HepG2 (cell line): ENCODE data around the gene HSD11B1. TPM values are rescaled to one million over a fixed set of nuclear protein-coding genes. Genes with fewer than 3 reads are reported as not detected.

ENCODE experiments used
- ATAC-seq: fragments of 200-7000 bp; cut with Tn5 transposase; 3 replicates; pipeline ENCODE4 v1.9.1; 2020; ENCODE audit warnings: mild to moderate bottlenecking, moderate library complexity
- BruUV-seq: library from RNA; stranded (reverse); fragments of 400-500 nt; replicated peaks from 2 replicates; lab custom pipeline; 2021; lab: Mats Ljungman, UMichigan
- CTCF ChIA-PET: fragments of 300-600 bp; formaldehyde crosslinking; extraction: SDS; loops from one replicate; lab custom pipeline; 2021; ENCODE audit warnings: low total read pairs, inconsistent platforms, low intra/inter-chr PET ratio; lab: Yijun Ruan, JAX
- POLR2A ChIA-PET: fragments of 350-600 bp; sonication (Branson Sonifier 250); formaldehyde crosslinking; loops from one replicate; lab custom pipeline; 2020; ENCODE audit warnings: antibody characterized with exemption, inconsistent platforms; lab: Yijun Ruan, JAX
- DNase-seq: peaks from one replicate; pipeline ENCODE4 v3.0.0-alpha.2; 2015; ENCODE audit warnings: low spot score
- FAIRE-seq: peaks from 3 replicates; lab custom pipeline; 2011; peaks lifted over from hg19 to GRCh38; lab: Jason Lieb, UNC
- H2AFZ ChIP-seq: one replicate; pipeline ENCODE4 v1.6.1; 2011; ENCODE audit warnings: low read length, inconsistent platforms
- H3K27ac ChIP-seq: fragments of 300-600 bp; 3 replicates; pipeline ENCODE4 v1.8.0; 2011; ENCODE audit warnings: mixed run types, mild to moderate bottlenecking, mixed read lengths, low read length, inconsistent platforms; ENCODE audit not compliant: insufficient read depth; ENCODE audit errors: extremely low read length
- H3K27me3 ChIP-seq, 2 experiments: fragments of 200-600 bp in 1 of 2; 2 replicates in 1 of 2; 3 replicates in 1 of 2; pipeline versions ENCODE4 v1.6.0 to v1.8.0; 2011; ENCODE audit warnings: low read length in 2 of 2, mild to moderate bottlenecking in 2 of 2, moderate library complexity in 2 of 2, inconsistent platforms in 1 of 2; ENCODE audit not compliant: insufficient read depth in 2 of 2, control insufficient read depth in 1 of 2
- H3K36me3 ChIP-seq, 2 experiments: fragments of 200-600 bp in 1 of 2; replicated peaks in 1 of 2; 2 replicates in 1 of 2; 3 replicates in 1 of 2; pipeline versions ENCODE4 v1.5.1 to v1.8.0; 2011; ENCODE audit warnings: low read length in 2 of 2, inconsistent platforms in 1 of 2; ENCODE audit not compliant: insufficient read depth in 2 of 2, control insufficient read depth in 1 of 2
- H3K4me1 ChIP-seq: 2 replicates; pipeline ENCODE4 v1.5.1; 2012; ENCODE audit warnings: low read length, inconsistent platforms; ENCODE audit not compliant: insufficient read depth
- H3K4me2 ChIP-seq: 2 replicates; pipeline ENCODE4 v1.6.0; 2011; ENCODE audit warnings: low read depth, low read length, inconsistent platforms
- H3K4me3 ChIP-seq, 3 experiments: fragments of 200-600 bp in 1 of 3; sonication (generic), shearing (Covaris generic) in 1 of 3; replicated peaks in 1 of 3; 2 replicates each; pipeline ENCODE4 v1.5.1; 2011 to 2016; ENCODE audit warnings: low read length in 3 of 3, inconsistent platforms in 2 of 3, low read depth in 2 of 3, mild to moderate bottlenecking in 2 of 3, control low read depth in 1 of 3, mixed read lengths in 1 of 3; ENCODE audit not compliant: insufficient read depth in 1 of 3
- H3K79me2 ChIP-seq: one replicate; pipeline ENCODE4 v1.6.1; 2011; ENCODE audit warnings: low read length, inconsistent platforms; ENCODE audit not compliant: insufficient read depth
- H3K9ac ChIP-seq: 2 replicates; pipeline ENCODE4 v1.6.0; 2011; ENCODE audit warnings: mild to moderate bottlenecking, low read depth, low read length, inconsistent platforms; ENCODE audit not compliant: insufficient read depth
- H3K9me3 ChIP-seq: 2 replicates; pipeline ENCODE4 v1.5.1; 2012; ENCODE audit warnings: mild to moderate bottlenecking, low read length
- H4K20me1 ChIP-seq: 2 replicates; pipeline ENCODE4 v1.6.0; 2011; ENCODE audit warnings: inconsistent platforms, mild to moderate bottlenecking, low read length, moderate library complexity; ENCODE audit not compliant: insufficient read depth
- ARNT ChIP-seq: fragments of 450-650 bp; IDR thresholded peaks from 2 replicates; pipeline ENCODE4 v1.6.1; 2017
- CREB1 ChIP-seq, 2 experiments: fragments of 450-650 bp in 1 of 2; IDR thresholded peaks; 2 replicates each; pipeline ENCODE4 v1.6.1; 2016 to 2017; ENCODE audit warnings: control low read depth in 1 of 2, mild to moderate bottlenecking in 1 of 2, missing compliant biosample characterization in 1 of 2, missing genetic modification characterization in 1 of 2
- FOXP1 ChIP-seq, 2 experiments: fragments of 450-650 bp in 1 of 2; IDR thresholded peaks; 2 replicates each; pipeline ENCODE4 v1.6.1; 2017 to 2018; ENCODE audit warnings: antibody characterized with exemption in 1 of 2
- MTA1 ChIP-seq: sonication (generic); formaldehyde crosslinking; IDR thresholded peaks from 2 replicates; pipeline ENCODE4 v1.4.0; 2020; ENCODE audit warnings: missing genetic modification reagents, mild to moderate bottlenecking, borderline replicate concordance
- NFKB2 ChIP-seq: sonication (generic); formaldehyde crosslinking; IDR thresholded peaks from 2 replicates; pipeline ENCODE4 v1.4.0; 2020; ENCODE audit warnings: missing genetic modification reagents, borderline replicate concordance
- RCOR2 ChIP-seq: IDR thresholded peaks from 2 replicates; pipeline ENCODE4 v1.6.1; 2016; ENCODE audit warnings: missing biosample characterization, missing genetic modification reagents
- ZNF510 ChIP-seq: sonication (generic); formaldehyde crosslinking; IDR thresholded peaks from 2 replicates; pipeline ENCODE4 v1.4.0; 2020; ENCODE audit warnings: low read depth, mild to moderate bottlenecking, missing genetic modification reagents
- ZNF619 ChIP-seq: sonication (generic); formaldehyde crosslinking; IDR thresholded peaks from 2 replicates; pipeline ENCODE4 v1.4.0; 2020; ENCODE audit warnings: mild to moderate bottlenecking, missing genetic modification reagents
- ZNF644 ChIP-seq: IDR thresholded peaks from 2 replicates; pipeline ENCODE4 v1.6.1; 2016; ENCODE audit warnings: low read depth
- WGBS: methylation state at CpG from one replicate; pipeline ENCODE4 v1.1.6; 2017; ENCODE audit warnings: low lambda C conversion rate; 5-methylcytosine and 5-hydroxymethylcytosine counted together
- in situ Hi-C: cut with HindIII; loops from 2 replicates; pipeline ENCODE4 v1.10.0; 2017; ENCODE audit warnings: low pct_unique_long_range_greater_than_20kb; ENCODE audit not compliant: extremely low pct_ligation_motif_present
- intact Hi-C: fragments of 100-400 bp; cut with micrococcal nuclease; formaldehyde crosslinking; loops from one replicate; pipeline ENCODE4 v1.10.0; 2022; ENCODE audit not compliant: unreplicated experiment
- polyA plus RNA-seq, 8 experiments: library from polyadenylated mRNA; depleted of rRNA in 3 of 8; stranded (reverse) in 7 of 8; unstranded in 1 of 8; fragments of >200 nt; fragmentation: Illumina TruSeq in 4 of 8; extraction: Trizol in 4 of 8; gene quantifications; 2 replicates each; pipeline versions ENCODE4 v1.2.1 to v1.2.3, GENCODE V29; 2011 to 2016; ENCODE audit warnings: low read depth in 4 of 8, missing spikeins in 1 of 8, mixed read lengths in 1 of 8; ENCODE audit not compliant: insufficient read depth in 1 of 8
- total RNA-seq, 5 experiments: library from RNA; depleted of rRNA; stranded (reverse); fragments of >200 nt; fragmentation: Illumina TruSeq; extraction: Trizol; gene quantifications; 2 replicates each; pipeline ENCODE4 v1.2.3, GENCODE V29; 2016; ENCODE audit warnings: low read depth in 1 of 5
- TF ChIP-seq, protein P1 (sequence below): sonication (generic); formaldehyde crosslinking; IDR thresholded peaks from 2 replicates; pipeline ENCODE4 v1.8.1; 2023; ENCODE audit warnings: missing genetic modification reagents, inconsistent platforms, borderline replicate concordance
- TF ChIP-seq, protein P2 (sequence below): IDR thresholded peaks from 2 replicates; pipeline ENCODE4 v1.6.1; 2016; ENCODE audit warnings: low read depth, missing genetic modification reagents, missing compliant biosample characterization
- TF ChIP-seq, protein P3 (sequence below): sonication (generic); formaldehyde crosslinking; IDR thresholded peaks from 2 replicates; pipeline ENCODE4 v1.4.0; 2020; ENCODE audit warnings: missing genetic modification reagents

Gene HSD11B1
- total and polyA plus RNA-seq, 2 of the 13 experiments (the other 11 are each of a cell fraction or from before 2014, with no cell fraction given), result not detected

DNA sequence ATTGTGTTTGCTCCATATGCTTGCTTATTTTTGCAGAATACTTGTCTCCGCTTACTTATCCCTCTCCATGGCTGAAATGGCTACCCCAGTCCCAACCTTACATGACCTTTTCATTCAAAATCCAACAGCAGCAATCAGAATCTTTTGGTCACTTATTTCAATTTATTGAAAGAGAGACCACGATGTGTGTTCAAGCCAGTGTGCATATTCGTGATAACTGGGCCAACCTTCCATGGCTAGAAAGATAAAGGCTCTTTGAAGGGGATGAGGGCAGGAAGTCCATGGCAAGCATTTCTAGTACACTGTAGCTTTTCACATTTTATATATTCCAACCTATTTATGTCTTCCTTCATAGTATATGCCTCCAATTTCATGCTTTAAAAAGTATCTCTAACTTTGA lies 23.1 kb downstream of the HSD11B1 start (continued):
- TF ChIP-seq, protein P1, sequence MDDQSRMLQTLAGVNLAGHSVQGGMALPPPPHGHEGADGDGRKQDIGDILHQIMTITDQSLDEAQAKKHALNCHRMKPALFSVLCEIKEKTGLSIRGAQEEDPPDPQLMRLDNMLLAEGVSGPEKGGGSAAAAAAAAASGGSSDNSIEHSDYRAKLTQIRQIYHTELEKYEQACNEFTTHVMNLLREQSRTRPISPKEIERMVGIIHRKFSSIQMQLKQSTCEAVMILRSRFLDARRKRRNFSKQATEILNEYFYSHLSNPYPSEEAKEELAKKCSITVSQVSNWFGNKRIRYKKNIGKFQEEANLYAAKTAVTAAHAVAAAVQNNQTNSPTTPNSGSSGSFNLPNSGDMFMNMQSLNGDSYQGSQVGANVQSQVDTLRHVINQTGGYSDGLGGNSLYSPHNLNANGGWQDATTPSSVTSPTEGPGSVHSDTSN (CRISPR knock-in tag), result no peak

DNA sequence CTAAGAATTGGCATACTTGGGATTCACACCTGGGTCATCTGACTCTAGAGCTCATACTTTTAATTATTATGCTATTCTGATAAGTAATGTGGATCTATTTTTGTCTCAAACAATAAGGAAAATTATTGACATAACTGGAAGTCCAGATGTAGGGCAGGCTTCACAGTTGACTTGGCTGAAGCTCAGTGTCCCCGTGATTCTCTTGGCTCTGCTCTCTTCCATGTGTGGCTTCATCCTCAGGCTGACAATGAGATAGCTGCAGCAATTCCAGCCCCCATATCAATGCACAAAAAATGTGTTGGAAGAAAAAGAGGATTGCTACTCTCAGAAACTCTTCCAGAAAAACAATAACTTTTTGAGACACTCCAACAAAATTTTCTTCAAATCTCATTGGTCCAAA lies 23.8 kb downstream of the HSD11B1 start:
- Histone ChIP-seq H3K4me3 (no peak overlapping the region), H3K79me2 (no peaks in the 10 kb centered on the region), H4K20me1 (no peaks in the 10 kb centered on the region), H3K4me1 (no peaks in the 10 kb centered on the region), H2AFZ (no peak overlapping the region), H3K27me3 (no peaks in the 10 kb centered on the region), H3K27ac (no peak overlapping the region), H3K9ac (no peak overlapping the region), H3K9me3 (no peaks in the 10 kb centered on the region), H3K36me3 (no peaks in the 10 kb centered on the region), H3K4me2 (no peak overlapping the region)
- POLR2A ChIA-PET, result no interaction called here
- DNase-seq (no peak), ATAC-seq (no peak), FAIRE-seq (no peak)
- no TSS peak for BruUV-seq
- in situ Hi-C loops, result no loop called here
- CTCF ChIA-PET, result no interaction called here
- 0% methylated on average over 1 of the region's 1 CpG for WGBS
- intact Hi-C loops, result no loop called here
- TF ChIP-seq FOXP1 (IDR thresholded peaks at IDR 0.05) (no peak), FOXP1 (CRISPR knock-in tag; IDR thresholded peaks at IDR 0.05) (no peak), MTA1 (no peak), NFKB2 (no peak), CREB1 (IDR thresholded peaks at IDR 0.05) (no peak), CREB1 (CRISPR knock-in tag; IDR thresholded peaks at IDR 0.05) (no peak), ZNF619 (CRISPR knock-in tag) (no peak), ZNF644 (CRISPR knock-in tag) (no peak), ZNF510 (CRISPR knock-in tag) (no peak), RCOR2 (CRISPR knock-in tag) (no peak), ARNT (no peak)
- TF ChIP-seq, protein P2, sequence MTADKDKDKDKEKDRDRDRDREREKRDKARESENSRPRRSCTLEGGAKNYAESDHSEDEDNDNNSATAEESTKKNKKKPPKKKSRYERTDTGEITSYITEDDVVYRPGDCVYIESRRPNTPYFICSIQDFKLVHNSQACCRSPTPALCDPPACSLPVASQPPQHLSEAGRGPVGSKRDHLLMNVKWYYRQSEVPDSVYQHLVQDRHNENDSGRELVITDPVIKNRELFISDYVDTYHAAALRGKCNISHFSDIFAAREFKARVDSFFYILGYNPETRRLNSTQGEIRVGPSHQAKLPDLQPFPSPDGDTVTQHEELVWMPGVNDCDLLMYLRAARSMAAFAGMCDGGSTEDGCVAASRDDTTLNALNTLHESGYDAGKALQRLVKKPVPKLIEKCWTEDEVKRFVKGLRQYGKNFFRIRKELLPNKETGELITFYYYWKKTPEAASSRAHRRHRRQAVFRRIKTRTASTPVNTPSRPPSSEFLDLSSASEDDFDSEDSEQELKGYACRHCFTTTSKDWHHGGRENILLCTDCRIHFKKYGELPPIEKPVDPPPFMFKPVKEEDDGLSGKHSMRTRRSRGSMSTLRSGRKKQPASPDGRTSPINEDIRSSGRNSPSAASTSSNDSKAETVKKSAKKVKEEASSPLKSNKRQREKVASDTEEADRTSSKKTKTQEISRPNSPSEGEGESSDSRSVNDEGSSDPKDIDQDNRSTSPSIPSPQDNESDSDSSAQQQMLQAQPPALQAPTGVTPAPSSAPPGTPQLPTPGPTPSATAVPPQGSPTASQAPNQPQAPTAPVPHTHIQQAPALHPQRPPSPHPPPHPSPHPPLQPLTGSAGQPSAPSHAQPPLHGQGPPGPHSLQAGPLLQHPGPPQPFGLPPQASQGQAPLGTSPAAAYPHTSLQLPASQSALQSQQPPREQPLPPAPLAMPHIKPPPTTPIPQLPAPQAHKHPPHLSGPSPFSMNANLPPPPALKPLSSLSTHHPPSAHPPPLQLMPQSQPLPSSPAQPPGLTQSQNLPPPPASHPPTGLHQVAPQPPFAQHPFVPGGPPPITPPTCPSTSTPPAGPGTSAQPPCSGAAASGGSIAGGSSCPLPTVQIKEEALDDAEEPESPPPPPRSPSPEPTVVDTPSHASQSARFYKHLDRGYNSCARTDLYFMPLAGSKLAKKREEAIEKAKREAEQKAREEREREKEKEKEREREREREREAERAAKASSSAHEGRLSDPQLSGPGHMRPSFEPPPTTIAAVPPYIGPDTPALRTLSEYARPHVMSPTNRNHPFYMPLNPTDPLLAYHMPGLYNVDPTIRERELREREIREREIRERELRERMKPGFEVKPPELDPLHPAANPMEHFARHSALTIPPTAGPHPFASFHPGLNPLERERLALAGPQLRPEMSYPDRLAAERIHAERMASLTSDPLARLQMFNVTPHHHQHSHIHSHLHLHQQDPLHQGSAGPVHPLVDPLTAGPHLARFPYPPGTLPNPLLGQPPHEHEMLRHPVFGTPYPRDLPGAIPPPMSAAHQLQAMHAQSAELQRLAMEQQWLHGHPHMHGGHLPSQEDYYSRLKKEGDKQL (CRISPR knock-in tag), result no peak
- TF ChIP-seq, protein P3, sequence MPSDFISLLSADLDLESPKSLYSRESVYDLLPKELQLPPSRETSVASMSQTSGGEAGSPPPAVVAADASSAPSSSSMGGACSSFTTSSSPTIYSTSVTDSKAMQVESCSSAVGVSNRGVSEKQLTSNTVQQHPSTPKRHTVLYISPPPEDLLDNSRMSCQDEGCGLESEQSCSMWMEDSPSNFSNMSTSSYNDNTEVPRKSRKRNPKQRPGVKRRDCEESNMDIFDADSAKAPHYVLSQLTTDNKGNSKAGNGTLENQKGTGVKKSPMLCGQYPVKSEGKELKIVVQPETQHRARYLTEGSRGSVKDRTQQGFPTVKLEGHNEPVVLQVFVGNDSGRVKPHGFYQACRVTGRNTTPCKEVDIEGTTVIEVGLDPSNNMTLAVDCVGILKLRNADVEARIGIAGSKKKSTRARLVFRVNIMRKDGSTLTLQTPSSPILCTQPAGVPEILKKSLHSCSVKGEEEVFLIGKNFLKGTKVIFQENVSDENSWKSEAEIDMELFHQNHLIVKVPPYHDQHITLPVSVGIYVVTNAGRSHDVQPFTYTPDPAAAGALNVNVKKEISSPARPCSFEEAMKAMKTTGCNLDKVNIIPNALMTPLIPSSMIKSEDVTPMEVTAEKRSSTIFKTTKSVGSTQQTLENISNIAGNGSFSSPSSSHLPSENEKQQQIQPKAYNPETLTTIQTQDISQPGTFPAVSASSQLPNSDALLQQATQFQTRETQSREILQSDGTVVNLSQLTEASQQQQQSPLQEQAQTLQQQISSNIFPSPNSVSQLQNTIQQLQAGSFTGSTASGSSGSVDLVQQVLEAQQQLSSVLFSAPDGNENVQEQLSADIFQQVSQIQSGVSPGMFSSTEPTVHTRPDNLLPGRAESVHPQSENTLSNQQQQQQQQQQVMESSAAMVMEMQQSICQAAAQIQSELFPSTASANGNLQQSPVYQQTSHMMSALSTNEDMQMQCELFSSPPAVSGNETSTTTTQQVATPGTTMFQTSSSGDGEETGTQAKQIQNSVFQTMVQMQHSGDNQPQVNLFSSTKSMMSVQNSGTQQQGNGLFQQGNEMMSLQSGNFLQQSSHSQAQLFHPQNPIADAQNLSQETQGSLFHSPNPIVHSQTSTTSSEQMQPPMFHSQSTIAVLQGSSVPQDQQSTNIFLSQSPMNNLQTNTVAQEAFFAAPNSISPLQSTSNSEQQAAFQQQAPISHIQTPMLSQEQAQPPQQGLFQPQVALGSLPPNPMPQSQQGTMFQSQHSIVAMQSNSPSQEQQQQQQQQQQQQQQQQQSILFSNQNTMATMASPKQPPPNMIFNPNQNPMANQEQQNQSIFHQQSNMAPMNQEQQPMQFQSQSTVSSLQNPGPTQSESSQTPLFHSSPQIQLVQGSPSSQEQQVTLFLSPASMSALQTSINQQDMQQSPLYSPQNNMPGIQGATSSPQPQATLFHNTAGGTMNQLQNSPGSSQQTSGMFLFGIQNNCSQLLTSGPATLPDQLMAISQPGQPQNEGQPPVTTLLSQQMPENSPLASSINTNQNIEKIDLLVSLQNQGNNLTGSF, result no peak
